ENCODE results near the gene KCNQ1. TPM values are rescaled to one million over a fixed set of nuclear protein-coding genes. Genes with fewer than 3 reads are reported as not detected.

Gene KCNQ1
- total RNA-seq, 5 donors from 2014 or later (not counting 1 experiment from before 2014, with no cell fraction given), result 20.9 to 32.9 (median 24.0) TPM

- no peak overlapping the region for H3K27ac ChIP-seq (ENCODE audit: low read length)
- CTCF ChIA-PET, result no interaction called here
- WGBS (ENCODE audit: insufficient coverage), result 50% methylated on average over 2 of the region's 8 CpGs
- no peaks in the 10 kb centered on the region for H3K27me3 ChIP-seq (replicated peaks in 1 of 2; ENCODE audit: control insufficient read depth in 2 of 2, extremely low read depth in 1 of 2, insufficient read depth in 2 of 2, low read length in 1 of 2)
- no peaks in the 10 kb centered on the region for H3K27me3 Mint-ChIP-seq
- no peaks in the 10 kb centered on the region for H3K9me3 ChIP-seq
- H3K27ac Mint-ChIP-seq, result no peak overlapping the region
- H3K36me3 ChIP-seq (ENCODE audit: control insufficient read depth in 2 of 2, extremely low read depth in 1 of 2, insufficient read depth in 1 of 2, low read length in 1 of 2), result no peaks in the 10 kb centered on the region
- POLR2A ChIA-PET, result no interaction called here
- H3K4me3 ChIP-seq (ENCODE audit: control insufficient read depth in 1 of 2, extremely low read depth in 1 of 2, low read length in 1 of 2), result no peak overlapping the region
- no peaks in the 10 kb centered on the region for H3K4me1 ChIP-seq (ENCODE audit: control insufficient read depth in 1 of 2, extremely low read depth in 1 of 2, insufficient read depth in 2 of 2, low read length in 2 of 2)
- ATAC-seq (replicated peaks in 1 of 4), result no peak
- H3K4me1 Mint-ChIP-seq, result no peaks in the 10 kb centered on the region
- peaks cover 4 to 8% (median 4%) of the 10 kb centered on the region in 3 donors for H3K9me3 Mint-ChIP-seq
- H3K4me3 Mint-ChIP-seq, result no peak overlapping the region
- no peak for DNase-seq
- H3K36me3 Mint-ChIP-seq, result peaks cover 33% of the 10 kb centered on the region
Observed at GRCh38 chr11:2755071-2755470, 310.3 kb downstream of the KCNQ1 start.

- H3K27ac Mint-ChIP-seq, result no peak overlapping the region
- no peaks in the 10 kb centered on the region for H3K4me1 ChIP-seq (ENCODE audit: control insufficient read depth in 1 of 2, extremely low read depth in 1 of 2, insufficient read depth in 2 of 2, low read length in 2 of 2)
- WGBS (ENCODE audit: insufficient coverage), result 90% methylated on average over 9 of the region's 14 CpGs
- CTCF ChIA-PET, result no interaction called here
- no peaks in the 10 kb centered on the region for H3K4me1 Mint-ChIP-seq
- no peak overlapping the region for H3K4me3 Mint-ChIP-seq
- H3K36me3 Mint-ChIP-seq, result peaks cover 20% of the 10 kb centered on the region
- H3K36me3 ChIP-seq (ENCODE audit: control insufficient read depth in 2 of 2, extremely low read depth in 1 of 2, insufficient read depth in 1 of 2, low read length in 1 of 2), result no peaks in the 10 kb centered on the region
- H3K4me3 ChIP-seq (ENCODE audit: control insufficient read depth in 1 of 2, extremely low read depth in 1 of 2, low read length in 1 of 2), result no peak overlapping the region
- POLR2A ChIA-PET, result no interaction called here
- no peak overlapping the region for H3K27ac ChIP-seq (ENCODE audit: low read length)
- H3K9me3 Mint-ChIP-seq, result peaks cover 2 to 5% (median 4%) of the 10 kb centered on the region in 3 donors
- ATAC-seq (replicated peaks in 1 of 4) (no peak), DNase-seq (no peak)
- no peaks in the 10 kb centered on the region for H3K27me3 ChIP-seq (replicated peaks in 1 of 2; ENCODE audit: control insufficient read depth in 2 of 2, extremely low read depth in 1 of 2, insufficient read depth in 2 of 2, low read length in 1 of 2)
- H3K9me3 ChIP-seq, result no peaks in the 10 kb centered on the region
- no peaks in the 10 kb centered on the region for H3K27me3 Mint-ChIP-seq
Observed at GRCh38 chr11:2758751-2759150, 313.9 kb downstream of the KCNQ1 start.

GRCh38 chr11:2759228-2760195 lies 314.7 kb downstream of the KCNQ1 start:
- 83% methylated on average over 9 of the region's 17 CpGs for WGBS (ENCODE audit: insufficient coverage)
- H3K4me3 ChIP-seq (ENCODE audit: control insufficient read depth in 1 of 2, extremely low read depth in 1 of 2, low read length in 1 of 2), result no peak overlapping the region
- H3K36me3 ChIP-seq (ENCODE audit: control insufficient read depth in 2 of 2, extremely low read depth in 1 of 2, insufficient read depth in 1 of 2, low read length in 1 of 2), result no peaks in the 10 kb centered on the region
- ChIA-PET POLR2A (no interaction called here), CTCF (no interaction called here)
- no peaks in the 10 kb centered on the region for H3K9me3 Mint-ChIP-seq
- H3K27me3 ChIP-seq (replicated peaks in 1 of 2; ENCODE audit: control insufficient read depth in 2 of 2, extremely low read depth in 1 of 2, insufficient read depth in 2 of 2, low read length in 1 of 2), result no peaks in the 10 kb centered on the region
- H3K36me3 Mint-ChIP-seq, result peaks cover 14% of the 10 kb centered on the region
- no peak overlapping the region for H3K27ac ChIP-seq (ENCODE audit: low read length)
- H3K4me1 Mint-ChIP-seq, result no peaks in the 10 kb centered on the region
- H3K4me3 Mint-ChIP-seq, result no peak overlapping the region
- H3K9me3 ChIP-seq, result no peaks in the 10 kb centered on the region
- ATAC-seq (replicated peaks in 1 of 4) (no peak), DNase-seq (peak in 1 of 35 experiments; percentile 0)
- H3K4me1 ChIP-seq (ENCODE audit: control insufficient read depth in 1 of 2, extremely low read depth in 1 of 2, insufficient read depth in 2 of 2, low read length in 2 of 2), result no peaks in the 10 kb centered on the region
- H3K27ac Mint-ChIP-seq, result no peak overlapping the region
- H3K27me3 Mint-ChIP-seq, result no peaks in the 10 kb centered on the region

- H3K4me1 Mint-ChIP-seq, result no peaks in the 10 kb centered on the region
- H3K27me3 ChIP-seq (replicated peaks in 1 of 2; ENCODE audit: control insufficient read depth in 2 of 2, extremely low read depth in 1 of 2, insufficient read depth in 2 of 2, low read length in 1 of 2), result no peaks in the 10 kb centered on the region
- H3K4me1 ChIP-seq (ENCODE audit: control insufficient read depth in 1 of 2, extremely low read depth in 1 of 2, insufficient read depth in 2 of 2, low read length in 2 of 2), result no peaks in the 10 kb centered on the region
- no peaks in the 10 kb centered on the region for H3K36me3 ChIP-seq (ENCODE audit: control insufficient read depth in 2 of 2, extremely low read depth in 1 of 2, insufficient read depth in 1 of 2, low read length in 1 of 2)
- no peaks in the 10 kb centered on the region for H3K9me3 ChIP-seq
- DNase-seq, result peak in 2 of 35 experiments; percentile 1 to 16
- H3K9me3 Mint-ChIP-seq, result no peaks in the 10 kb centered on the region
- CTCF ChIA-PET, result no interaction called here
- no peaks in the 10 kb centered on the region for H3K27me3 Mint-ChIP-seq
- H3K27ac ChIP-seq (ENCODE audit: low read length), result no peak overlapping the region
- H3K4me3 Mint-ChIP-seq, result no peak overlapping the region
- no peak for ATAC-seq (replicated peaks in 1 of 4)
- WGBS (ENCODE audit: insufficient coverage), result 90% methylated on average over 12 of the region's 20 CpGs
- no peak overlapping the region for H3K27ac Mint-ChIP-seq
- POLR2A ChIA-PET, result no interaction called here
- H3K4me3 ChIP-seq (ENCODE audit: control insufficient read depth in 1 of 2, extremely low read depth in 1 of 2, low read length in 1 of 2), result no peak overlapping the region
- H3K36me3 Mint-ChIP-seq, result peaks cover 12% of the 10 kb centered on the region
Observed at GRCh38 chr11:2760196-2760871, 315.5 kb downstream of the KCNQ1 start.

- no peaks in the 10 kb centered on the region for H3K4me1 Mint-ChIP-seq
- 94% methylated on average over 33 of the region's 33 CpGs for WGBS (ENCODE audit: insufficient coverage)
- ATAC-seq (replicated peaks in 1 of 4) (no peak), DNase-seq (peak in 1 of 35 experiments; percentile 1)
- no peaks in the 10 kb centered on the region for H3K27me3 Mint-ChIP-seq
- no peaks in the 10 kb centered on the region for H3K9me3 ChIP-seq
- H3K4me3 ChIP-seq (ENCODE audit: control insufficient read depth in 1 of 2, extremely low read depth in 1 of 2, low read length in 1 of 2), result no peak overlapping the region
- H3K36me3 ChIP-seq (ENCODE audit: control insufficient read depth in 2 of 2, extremely low read depth in 1 of 2, insufficient read depth in 1 of 2, low read length in 1 of 2), result no peaks in the 10 kb centered on the region
- H3K9me3 Mint-ChIP-seq, result no peaks in the 10 kb centered on the region
- no peak overlapping the region for H3K27ac Mint-ChIP-seq
- H3K27ac ChIP-seq (ENCODE audit: low read length), result no peak overlapping the region
- peaks cover 14% of the 10 kb centered on the region for H3K36me3 Mint-ChIP-seq
- CTCF ChIA-PET, result no interaction called here
- POLR2A ChIA-PET, result no interaction called here
- no peak overlapping the region for H3K4me3 Mint-ChIP-seq
- H3K27me3 ChIP-seq (replicated peaks in 1 of 2; ENCODE audit: control insufficient read depth in 2 of 2, extremely low read depth in 1 of 2, insufficient read depth in 2 of 2, low read length in 1 of 2), result no peaks in the 10 kb centered on the region
- no peaks in the 10 kb centered on the region for H3K4me1 ChIP-seq (ENCODE audit: control insufficient read depth in 1 of 2, extremely low read depth in 1 of 2, insufficient read depth in 2 of 2, low read length in 2 of 2)
Observed at GRCh38 chr11:2761131-2762030, 316.6 kb downstream of the KCNQ1 start.

GRCh38 chr11:2762031-2762380 lies 317.2 kb downstream of the KCNQ1 start:
- 82% methylated on average over 10 of the region's 10 CpGs for WGBS (ENCODE audit: insufficient coverage)

More at GRCh38 chr11:2762031-2762380, 317.2 kb downstream of the KCNQ1 start:
- ChIA-PET CTCF (no interaction called here), POLR2A (no interaction called here)
- Mint-ChIP-seq H3K27me3 (no peaks in the 10 kb centered on the region), H3K4me3 (no peak overlapping the region), H3K36me3 (peaks cover 14% of the 10 kb centered on the region), H3K4me1 (no peaks in the 10 kb centered on the region), H3K9me3 (no peaks in the 10 kb centered on the region), H3K27ac (no peak overlapping the region)
- Histone ChIP-seq H3K36me3 (ENCODE audit: control insufficient read depth in 2 of 2, extremely low read depth in 1 of 2, insufficient read depth in 1 of 2, low read length in 1 of 2) (no peaks in the 10 kb centered on the region), H3K27me3 (replicated peaks in 1 of 2; ENCODE audit: control insufficient read depth in 2 of 2, extremely low read depth in 1 of 2, insufficient read depth in 2 of 2, low read length in 1 of 2) (no peaks in the 10 kb centered on the region), H3K4me1 (ENCODE audit: control insufficient read depth in 1 of 2, extremely low read depth in 1 of 2, insufficient read depth in 2 of 2, low read length in 2 of 2) (no peaks in the 10 kb centered on the region), H3K27ac (ENCODE audit: low read length) (no peak overlapping the region), H3K9me3 (no peaks in the 10 kb centered on the region), H3K4me3 (ENCODE audit: control insufficient read depth in 1 of 2, extremely low read depth in 1 of 2, low read length in 1 of 2) (no peak overlapping the region)
- DNase-seq (peak in 1 of 35 experiments; percentile 2), ATAC-seq (replicated peaks in 1 of 4) (no peak)

Data from T-cell (primary cell).